Measurements from ENCODE around the gene HERPUD1. TPM values are rescaled to one million over a fixed set of nuclear protein-coding genes. Genes with fewer than 3 reads are reported as not detected.
"Not testable (repeated sequence)": the region's sequence is repeated elsewhere in the genome, so short reads cannot be mapped to it uniquely, and the experiment has no call there.

Gene HERPUD1
- total and polyA plus RNA-seq, 3 experiments from 2014 or later, result 107 to 176 (median 162) TPM

- POLR2A ChIA-PET, result interaction anchor here (0.6 to 4.6 kb wide), 21 partner anchors 9 to 197 kb away, joined by 3 to 34 read pairs (median 6); partner anchors contain the start of genes PSME3IP1 and RSPRY1
These were observed 57.3 kb downstream of the HERPUD1 start, which contains the start of gene NLRC5 for GRCh38 chr16:56988948-56989945. Gene NLRC5, plus strand, starts transcription at chr16:56989557. Its CDS starts 31,156 bp downstream, at chr16:57020713.

GRCh38 chr16:56989988-56990387, 58.0 kb downstream of the HERPUD1 start:
- H3K4me3 ChIP-seq (ENCODE audit: low read length), result peak overlapping the region; percentile 88
- DNase-seq, result no peak
- H3K4me3 Mint-ChIP-seq, result peak overlapping the region; percentile 98 to 100 (median 99)

More at GRCh38 chr16:56988948-56989945, 57.3 kb downstream of the HERPUD1 start, which contains the start of gene NLRC5:
- CTCF ChIA-PET, result interaction anchor here (0.8 to 8.9 kb wide), 15 partner anchors 8 to 95 kb away, joined by 3 to 80 read pairs (median 5); no protein-coding TSS in a partner anchor
- Mint-ChIP-seq H3K36me3 (peaks cover 10 to 57% (median 22%) of the 10 kb centered on the region in 3 donors), H3K4me3 (peak within 1 kb of the TSS; percentile 98 to 100 (median 99)), H3K9me3 (no peaks in the 10 kb centered on the region), H3K27ac (peak within 1 kb of the TSS; percentile 94 to 100 (median 98)), H3K4me1 (peaks cover 68 to 83% (median 74%) of the 10 kb centered on the region in 3 donors), H3K27me3 (no peaks in the 10 kb centered on the region)
- peak within 1 kb of the TSS; percentile 81 for H3K27ac ChIP-seq (ENCODE audit: low read depth, low read length)
- peaks cover 62% of the 10 kb centered on the region for H3K4me1 ChIP-seq (ENCODE audit: insufficient read depth, low read length)
- H3K9me3 ChIP-seq (ENCODE audit: low read length), result no peaks in the 10 kb centered on the region
- peak within 1 kb of the TSS; percentile 88 for H3K4me3 ChIP-seq (ENCODE audit: low read length)
- no peaks in the 10 kb centered on the region for H3K27me3 ChIP-seq (ENCODE audit: insufficient read depth, low read length, poor library complexity, severe bottlenecking)
- DNase-seq, result peak; percentile 85 to 94 (median 87)
- peaks cover 9% of the 10 kb centered on the region for H3K36me3 ChIP-seq (ENCODE audit: insufficient read depth, low read length)

GRCh38 chr16:56990407-56991286, 58.7 kb downstream of the HERPUD1 start:
- H3K4me1 ChIP-seq (ENCODE audit: insufficient read depth, low read length), result peaks cover 62% of the 10 kb centered on the region
- H3K27me3 Mint-ChIP-seq, result no peaks in the 10 kb centered on the region
- H3K36me3 ChIP-seq (ENCODE audit: insufficient read depth, low read length), result peaks cover 5% of the 10 kb centered on the region
- CTCF ChIA-PET, result interaction anchor here (1.0 to 8.9 kb wide), 7 partner anchors 8 to 93 kb away, joined by 3 to 80 read pairs (median 5); no protein-coding TSS in a partner anchor
- peak overlapping the region; percentile 98 to 100 (median 99) for H3K4me3 Mint-ChIP-seq
- H3K4me3 ChIP-seq (ENCODE audit: low read length), result peak overlapping the region; percentile 88
- no peaks in the 10 kb centered on the region for H3K9me3 ChIP-seq (ENCODE audit: low read length)
- peaks cover 10 to 58% (median 18%) of the 10 kb centered on the region in 3 donors for H3K36me3 Mint-ChIP-seq
- no peaks in the 10 kb centered on the region for H3K9me3 Mint-ChIP-seq
- H3K27me3 ChIP-seq (ENCODE audit: insufficient read depth, low read length, poor library complexity, severe bottlenecking), result no peaks in the 10 kb centered on the region
- peak overlapping the region; percentile 81 for H3K27ac ChIP-seq (ENCODE audit: low read depth, low read length)
- peaks cover 69 to 83% (median 74%) of the 10 kb centered on the region in 3 donors for H3K4me1 Mint-ChIP-seq
- no peak for DNase-seq
- peak overlapping the region; percentile 94 to 100 (median 98) for H3K27ac Mint-ChIP-seq
- POLR2A ChIA-PET, result interaction anchor here (0.7 to 4.6 kb wide), 8 partner anchors 9 to 60 kb away, joined by 4 to 34 read pairs (median 14); no protein-coding TSS in a partner anchor

More at GRCh38 chr16:56989988-56990387, 58.0 kb downstream of the HERPUD1 start:
- Histone ChIP-seq H3K4me1 (ENCODE audit: insufficient read depth, low read length) (peaks cover 62% of the 10 kb centered on the region), H3K36me3 (ENCODE audit: insufficient read depth, low read length) (peaks cover 5% of the 10 kb centered on the region), H3K27me3 (ENCODE audit: insufficient read depth, low read length, poor library complexity, severe bottlenecking) (no peaks in the 10 kb centered on the region), H3K9me3 (ENCODE audit: low read length) (no peaks in the 10 kb centered on the region), H3K27ac (ENCODE audit: low read depth, low read length) (peak overlapping the region; percentile 81)
- Mint-ChIP-seq H3K9me3 (no peaks in the 10 kb centered on the region), H3K4me1 (peaks cover 69 to 83% (median 74%) of the 10 kb centered on the region in 3 donors), H3K27ac (peak overlapping the region; percentile 94 to 100 (median 98)), H3K36me3 (peaks cover 10 to 54% (median 21%) of the 10 kb centered on the region in 3 donors), H3K27me3 (no peaks in the 10 kb centered on the region)
- POLR2A ChIA-PET, result interaction anchor here (0.6 to 4.6 kb wide), 20 partner anchors 8 to 57 kb away, joined by 3 to 34 read pairs (median 6); no protein-coding TSS in a partner anchor
- CTCF ChIA-PET, result interaction anchor here (0.8 to 8.9 kb wide), 12 partner anchors 9 to 94 kb away, joined by 3 to 80 read pairs (median 6); no protein-coding TSS in a partner anchor

GRCh38 chr16:56992431-56992830, 60.5 kb downstream of the HERPUD1 start:
- H3K36me3 ChIP-seq (ENCODE audit: insufficient read depth, low read length); H3K9me3 Mint-ChIP-seq; H3K27ac ChIP-seq (ENCODE audit: low read depth, low read length); H3K27me3 Mint-ChIP-seq; H3K27me3 ChIP-seq (ENCODE audit: insufficient read depth, low read length, poor library complexity, severe bottlenecking); H3K9me3 ChIP-seq (ENCODE audit: low read length): not testable (repeated sequence)
- ChIA-PET POLR2A (interaction anchor here (0.9 to 1.3 kb wide), 3 partner anchors 18 to 31 kb away, joined by 3 to 4 read pairs (median 3); no protein-coding TSS in a partner anchor), CTCF (interaction anchor here (1.2 to 2.2 kb wide), 4 partner anchors 26 to 49 kb away, joined by 3 to 9 read pairs (median 6); no protein-coding TSS in a partner anchor)
- Mint-ChIP-seq H3K4me1 (peaks cover 74 to 83% (median 75%) of the 10 kb centered on the region in 3 donors), H3K4me3 (peak overlapping the region; percentile 98 to 100 (median 99)), H3K36me3 (peaks cover 15 to 71% (median 18%) of the 10 kb centered on the region in 3 donors), H3K27ac (peak overlapping the region; percentile 85 to 100 (median 96))
- peaks cover 64% of the 10 kb centered on the region for H3K4me1 ChIP-seq (ENCODE audit: insufficient read depth, low read length)
- peak in 1 of 5 donors; percentile 5 for DNase-seq
- H3K4me3 ChIP-seq (ENCODE audit: low read length), result peak overlapping the region; percentile 69

- Mint-ChIP-seq H3K4me3 (peak overlapping the region; percentile 80 to 99 (median 89)), H3K36me3 (peaks cover 15 to 70% (median 16%) of the 10 kb centered on the region in 3 donors), H3K4me1 (peaks cover 74 to 83% (median 75%) of the 10 kb centered on the region in 3 donors), H3K27ac (peak overlapping the region; percentile 61 to 99 (median 94)), H3K27me3 (no peaks in the 10 kb centered on the region), H3K9me3 (no peaks in the 10 kb centered on the region)
- H3K4me1 ChIP-seq (ENCODE audit: insufficient read depth, low read length), result peaks cover 64% of the 10 kb centered on the region
- ChIA-PET POLR2A (interaction anchor here (0.6 to 1.3 kb wide), 3 partner anchors 29 to 403 kb away, joined by 3 to 5 read pairs (median 3); no protein-coding TSS in a partner anchor), CTCF (interaction anchor here (1.0 to 2.2 kb wide), 5 partner anchors 26 to 48 kb away, joined by 3 to 9 read pairs (median 5); no protein-coding TSS in a partner anchor)
- H3K36me3 ChIP-seq (ENCODE audit: insufficient read depth, low read length), result peaks cover 8% of the 10 kb centered on the region
- peak overlapping the region; percentile 64 for H3K4me3 ChIP-seq (ENCODE audit: low read length)
- no peaks in the 10 kb centered on the region for H3K9me3 ChIP-seq (ENCODE audit: low read length)
- no peaks in the 10 kb centered on the region for H3K27me3 ChIP-seq (ENCODE audit: insufficient read depth, low read length, poor library complexity, severe bottlenecking)
- DNase-seq, result no peak
- no peak overlapping the region for H3K27ac ChIP-seq (ENCODE audit: low read depth, low read length)
These were observed 61.3 kb downstream of the HERPUD1 start for GRCh38 chr16:56993204-56993603.

- ChIA-PET CTCF (interaction anchor here (1.0 to 3.2 kb wide), 4 partner anchors 11 to 30 kb away, joined by 3 to 19 read pairs (median 4); no protein-coding TSS in a partner anchor), POLR2A (interaction anchor here (1.0 to 2.6 kb wide), 3 partner anchors 28 to 47 kb away, joined by 3 to 8 read pairs (median 7); no protein-coding TSS in a partner anchor)
- no peaks in the 10 kb centered on the region for H3K27me3 Mint-ChIP-seq
- H3K27ac Mint-ChIP-seq, result peak overlapping the region; percentile 92 to 99 (median 94)
- Histone ChIP-seq H3K9me3 (ENCODE audit: low read length) (no peaks in the 10 kb centered on the region), H3K4me1 (ENCODE audit: insufficient read depth, low read length) (peaks cover 69% of the 10 kb centered on the region), H3K36me3 (ENCODE audit: insufficient read depth, low read length) (peaks cover 15% of the 10 kb centered on the region), H3K27me3 (ENCODE audit: insufficient read depth, low read length, poor library complexity, severe bottlenecking) (no peaks in the 10 kb centered on the region), H3K4me3 (ENCODE audit: low read length) (peak overlapping the region; percentile 49), H3K27ac (ENCODE audit: low read depth, low read length) (peak overlapping the region; percentile 44)
- DNase-seq, result peak in 1 of 5 donors; percentile 47
- H3K4me3 Mint-ChIP-seq, result peak overlapping the region; percentile 80 to 99 (median 89)
- peaks cover 79 to 83% (median 82%) of the 10 kb centered on the region in 3 donors for H3K4me1 Mint-ChIP-seq
- H3K9me3 Mint-ChIP-seq, result no peaks in the 10 kb centered on the region
- peaks cover 15 to 74% (median 17%) of the 10 kb centered on the region in 3 donors for H3K36me3 Mint-ChIP-seq
These were observed 62.4 kb downstream of the HERPUD1 start for GRCh38 chr16:56994311-56994710.
